Stimulated activated CD8-positive, alpha-beta memory T cell treated with anti-CD3 and anti-CD28 coated beads, Interleukin-15, amount 100 ng/mL, for 24 hours (primary cell): ENCODE measurements around the gene METTL17.
A peak's percentile ranks its signal among the peaks of the same experiment; 100 is the strongest.
"Not testable (repeated sequence)": the region's sequence is repeated elsewhere in the genome, so short reads cannot be mapped to it uniquely, and the experiment has no call there.

ENCODE experiments used
- DNase-seq: peaks from one replicate; pipeline ENCODE4 v3.0.0-alpha.2; 2020; ENCODE audit warnings: low read depth

The METTL17 gene

DNA sequence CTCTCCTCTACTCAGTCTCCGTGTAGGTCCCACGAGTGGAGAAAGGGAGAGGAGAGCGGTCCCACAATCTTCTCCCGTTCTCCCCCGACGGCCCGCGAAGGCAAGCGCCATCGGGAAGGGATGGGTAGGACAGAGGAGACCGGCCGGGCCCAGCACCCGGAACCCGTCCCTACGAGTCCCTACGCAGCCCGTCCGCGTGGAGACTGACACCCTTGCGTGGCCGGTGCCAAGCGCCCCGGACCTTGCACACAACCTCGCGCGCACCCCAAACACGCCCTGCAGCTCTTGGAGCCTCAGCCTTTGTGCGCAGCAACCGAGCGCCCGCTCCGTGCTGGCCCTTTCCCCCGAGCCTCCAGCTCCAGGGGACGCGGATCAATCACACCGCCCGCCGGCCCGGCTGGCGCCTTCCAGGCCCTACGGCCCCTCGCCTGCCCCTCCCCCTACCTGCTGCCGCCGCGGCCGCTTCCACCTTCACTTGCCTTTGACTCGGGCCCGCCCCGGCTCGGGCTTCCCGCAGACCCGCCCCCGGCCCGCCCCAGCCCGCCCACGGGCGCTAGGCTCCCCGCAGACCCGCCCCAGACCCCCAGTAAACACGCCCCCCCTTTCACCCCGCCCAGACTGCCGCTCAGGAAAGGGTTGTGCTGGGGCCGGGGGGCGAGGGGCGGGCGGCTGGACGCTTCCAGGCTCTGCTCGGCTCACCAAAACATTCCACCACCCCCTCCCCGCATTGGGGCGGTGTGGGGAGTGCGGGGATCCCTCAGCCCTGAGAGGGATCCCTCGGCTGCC is 35.0 kb downstream of the METTL17 start, which contains the start of gene NDRG2:
Gene NDRG2 (minus strand): TSS at position 477 of the 786 bp plus-strand sequence. CDS start 1,746 bp downstream, outside the sequence.
- DNase-seq: peak; percentile 38

DNA sequence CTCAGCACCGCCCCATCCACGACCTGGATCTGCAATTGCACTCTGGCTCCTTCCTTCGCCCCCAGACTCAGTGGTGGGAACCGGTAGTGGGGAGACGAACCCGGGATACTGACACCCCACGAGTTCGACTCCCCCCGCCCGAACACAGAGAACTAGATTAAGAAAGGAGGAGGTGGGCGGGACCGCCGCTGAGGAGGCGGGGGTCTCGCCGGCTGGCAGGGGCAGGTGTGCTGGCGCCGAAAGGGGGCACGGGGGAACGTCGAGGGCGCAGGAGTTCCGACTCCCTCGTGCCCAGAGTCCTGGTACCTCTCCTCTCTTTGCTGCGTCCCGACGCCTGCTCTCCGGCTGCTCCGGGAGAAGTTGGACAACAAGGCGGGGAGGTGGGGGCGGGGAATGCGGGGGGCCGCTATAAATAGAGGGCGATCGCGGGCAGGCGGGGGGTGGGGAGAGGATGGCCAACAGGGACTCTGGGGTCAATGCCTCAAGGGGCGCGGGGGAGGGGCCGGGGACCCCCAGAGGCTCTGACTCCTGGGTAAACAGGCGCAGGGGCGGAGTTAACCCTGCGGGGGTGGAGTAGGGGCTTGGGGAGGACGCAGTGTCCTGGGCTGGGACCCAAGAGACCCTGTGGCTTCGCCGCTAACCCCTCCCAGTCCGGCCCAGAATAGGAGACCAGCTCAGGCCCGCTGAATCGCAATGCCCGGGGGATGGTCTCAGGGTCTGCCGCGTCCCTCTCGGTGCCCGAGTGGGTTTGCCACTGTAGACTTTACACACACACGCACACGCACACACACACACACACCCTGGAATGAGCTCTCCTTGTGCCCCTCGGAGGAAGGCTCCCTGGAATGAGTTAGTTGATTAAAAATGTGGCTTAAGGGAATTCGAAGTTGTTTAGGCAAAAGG is 35.8 kb downstream of the METTL17 start:
- no peak for DNase-seq

GRCh38 chr14:21026274-21026987 is 36.7 kb downstream of the METTL17 start:
- DNase-seq: no peak

- DNase-seq: no peak
These were observed 37.2 kb downstream of the METTL17 start for GRCh38 chr14:21026988-21027315.

- no peak for DNase-seq
These were observed 40.1 kb downstream of the METTL17 start, which contains the start of gene TPPP2 for GRCh38 chr14:21029917-21030316. TPPP2 (plus strand) TSS chr14:21030217; CDS start chr14:21030582, 365 bp downstream.

DNA sequence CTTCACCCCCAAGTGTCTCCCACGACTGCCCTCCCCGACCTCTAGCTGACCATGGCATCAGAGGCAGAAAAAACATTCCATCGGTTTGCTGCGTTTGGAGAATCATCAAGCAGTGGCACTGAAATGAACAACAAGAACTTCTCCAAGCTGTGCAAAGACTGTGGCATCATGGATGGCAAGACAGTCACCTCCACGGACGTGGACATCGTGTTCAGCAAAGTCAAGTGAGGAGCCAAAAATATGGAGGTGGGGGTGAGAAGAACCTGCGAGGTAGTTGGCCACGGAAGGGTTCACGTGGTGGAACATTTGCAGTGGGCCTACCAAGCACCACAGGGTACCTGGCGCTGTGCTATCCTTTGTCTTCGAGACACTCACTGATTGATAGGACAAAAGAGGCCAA is 40.8 kb downstream of the METTL17 start:
- DNase-seq: no peak

DNA sequence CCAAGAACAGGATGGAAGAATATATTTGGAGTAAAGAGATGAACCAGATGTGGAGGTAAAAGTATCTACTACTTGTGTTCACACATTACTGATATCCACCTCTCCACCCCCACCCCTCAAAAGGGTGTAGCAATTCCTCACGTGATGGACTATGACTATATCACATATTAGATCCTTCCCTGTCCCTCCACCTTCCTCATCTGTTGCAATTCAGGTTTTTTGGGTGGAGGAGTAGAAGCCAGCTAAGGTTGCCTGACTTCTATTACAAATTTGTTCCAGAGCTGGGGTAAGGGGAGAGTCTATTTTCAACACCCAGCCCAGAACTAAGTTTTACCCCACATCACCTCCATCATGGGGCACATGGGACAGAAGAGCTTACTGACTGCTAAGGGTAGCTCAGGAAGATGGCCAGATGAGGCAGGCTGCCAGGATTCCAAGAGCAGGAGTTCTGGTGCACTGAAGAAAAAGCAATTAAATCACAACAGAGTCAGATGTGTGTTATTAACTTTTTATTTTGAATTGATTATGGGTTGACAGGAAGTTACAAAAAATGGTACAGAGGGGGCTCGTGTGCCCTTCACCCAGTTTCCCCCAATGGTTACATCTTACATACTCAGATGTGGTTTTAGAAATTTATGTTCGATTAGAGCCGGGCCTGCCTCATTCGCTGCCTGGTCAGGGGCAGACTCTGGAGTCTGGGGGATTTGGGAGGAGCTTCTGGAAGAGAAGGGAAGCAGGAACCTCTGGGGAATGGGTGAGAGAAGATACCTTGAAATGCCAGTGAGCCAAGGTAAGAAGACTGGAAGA is 42.7 kb downstream of the METTL17 start:
- DNase-seq: no peak

DNA sequence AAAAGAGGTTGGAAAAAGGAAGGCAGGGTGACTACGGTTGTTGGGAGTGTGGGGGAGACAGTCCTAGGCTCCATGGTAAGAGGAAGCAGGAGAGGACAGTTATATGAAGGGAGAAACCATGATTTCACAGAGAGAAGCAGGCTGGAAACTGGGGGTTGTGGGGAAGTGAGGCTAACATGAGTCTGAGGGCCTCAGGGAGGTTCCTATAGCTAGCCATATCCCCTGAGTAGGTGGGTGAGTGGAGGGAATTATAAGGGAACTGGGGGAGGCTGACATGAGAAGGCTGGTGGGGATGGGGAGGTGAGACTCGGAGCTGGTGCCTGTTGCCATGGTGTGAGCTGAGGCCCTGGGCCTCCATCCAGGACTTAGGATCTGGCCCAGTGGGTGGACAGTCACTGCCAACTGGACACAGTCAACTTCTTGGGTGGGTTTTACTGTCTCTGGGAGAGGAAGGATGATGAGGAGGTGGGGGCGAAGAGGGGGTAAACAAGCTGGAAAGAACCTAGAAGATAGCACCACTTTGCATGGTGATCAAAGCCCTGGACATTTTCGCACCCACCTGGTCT is 43.4 kb downstream of the METTL17 start:
- no peak for DNase-seq

GRCh38 chr14:21034707-21035106 is 44.9 kb downstream of the METTL17 start, which contains the start of gene RNASE13:
RNASE13 (minus strand) TSS chr14:21034807; CDS start chr14:21034288, 519 bp downstream.
- no peak for DNase-seq

DNA sequence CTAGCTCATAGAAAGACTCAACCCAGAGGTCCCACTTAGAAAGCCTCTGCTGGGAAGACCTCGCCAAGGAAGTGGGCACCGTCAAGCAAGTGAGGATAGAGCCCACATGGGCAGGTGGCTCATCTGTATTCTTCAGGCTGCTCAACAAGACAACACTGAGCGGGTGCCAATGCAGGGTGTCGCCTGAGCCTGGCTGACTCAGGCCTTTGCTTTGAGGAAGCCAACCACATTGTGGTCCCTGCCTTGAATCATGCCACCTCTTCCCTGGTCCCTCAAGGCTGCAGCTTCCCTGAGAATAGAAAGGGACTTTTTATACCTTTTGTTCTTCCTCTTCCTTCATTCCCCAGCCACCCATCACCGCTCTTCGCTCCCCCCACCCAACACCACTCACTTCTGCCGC is 47.0 kb downstream of the METTL17 start:
- no peak for DNase-seq

DNA sequence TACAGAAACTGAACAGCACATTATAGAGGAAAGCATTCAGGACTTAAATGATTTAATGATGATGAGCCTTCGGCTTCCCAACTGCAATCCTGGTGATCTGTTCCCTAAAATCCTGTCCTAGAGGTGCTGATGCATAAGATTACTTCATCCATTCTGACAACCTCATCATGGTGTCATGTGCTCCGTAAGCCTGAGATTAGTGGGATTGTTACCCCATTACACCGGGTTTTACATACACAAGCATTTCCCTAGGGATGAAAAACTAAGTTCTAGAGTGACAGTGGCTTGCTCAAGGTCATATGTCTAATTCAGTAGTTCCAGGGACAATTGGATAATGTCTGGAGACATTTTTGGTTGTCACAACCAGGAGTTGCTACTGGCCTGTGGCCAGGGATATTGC is 47.4 kb downstream of the METTL17 start:
- no peak for DNase-seq

DNA sequence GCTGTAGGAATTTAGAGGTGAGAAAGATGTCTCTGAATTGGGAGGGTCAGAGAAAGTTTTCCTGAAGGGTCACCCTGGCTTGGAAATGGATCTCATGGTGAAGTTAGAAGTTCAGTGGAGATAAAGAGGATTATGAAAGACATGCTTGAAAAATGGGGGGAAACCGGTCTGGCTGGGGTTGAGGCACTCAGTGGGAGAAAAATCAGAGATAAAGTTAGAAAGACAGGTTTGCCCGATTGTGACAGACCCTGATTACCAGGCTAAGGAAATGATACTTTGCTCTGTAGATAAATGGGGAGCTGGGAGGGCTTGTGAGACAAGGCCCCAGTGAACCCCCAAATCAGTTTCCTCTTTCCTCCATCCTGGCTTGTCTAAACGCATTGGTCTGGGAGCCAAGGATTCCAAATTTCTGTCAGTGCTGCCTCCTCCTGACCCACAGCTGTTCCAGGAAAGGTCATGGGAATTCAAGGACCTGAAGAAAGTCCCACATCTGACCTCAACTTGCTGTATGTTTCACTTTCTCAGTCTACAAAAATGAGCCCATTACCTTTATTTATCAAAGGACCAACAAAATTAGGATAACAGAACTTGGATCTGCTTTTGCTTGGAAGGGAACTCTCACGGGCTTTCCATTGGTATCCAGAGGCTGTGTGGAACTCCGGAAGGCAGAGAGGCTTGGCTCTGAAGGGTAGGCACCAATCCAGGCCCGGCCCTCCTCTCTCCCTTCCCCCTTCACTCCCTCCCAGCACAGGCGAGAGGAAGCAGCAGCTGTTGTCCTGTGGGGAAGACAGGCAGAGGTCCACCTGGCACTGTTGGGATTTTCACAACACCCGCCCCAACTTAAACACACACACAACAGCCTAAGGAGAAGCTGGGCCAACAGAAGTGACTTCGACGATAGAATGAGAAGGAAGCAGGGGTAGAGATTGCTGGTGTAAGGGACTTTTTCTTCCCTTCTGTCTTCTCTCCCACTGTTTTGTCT is 49.0 kb downstream of the METTL17 start:
- no peak for DNase-seq

GRCh38 chr14:21039585-21040369 is 50.0 kb downstream of the METTL17 start:
- DNase-seq: no peak

- DNase-seq: no peak
These were observed 50.7 kb downstream of the METTL17 start for GRCh38 chr14:21040370-21040925.

DNA sequence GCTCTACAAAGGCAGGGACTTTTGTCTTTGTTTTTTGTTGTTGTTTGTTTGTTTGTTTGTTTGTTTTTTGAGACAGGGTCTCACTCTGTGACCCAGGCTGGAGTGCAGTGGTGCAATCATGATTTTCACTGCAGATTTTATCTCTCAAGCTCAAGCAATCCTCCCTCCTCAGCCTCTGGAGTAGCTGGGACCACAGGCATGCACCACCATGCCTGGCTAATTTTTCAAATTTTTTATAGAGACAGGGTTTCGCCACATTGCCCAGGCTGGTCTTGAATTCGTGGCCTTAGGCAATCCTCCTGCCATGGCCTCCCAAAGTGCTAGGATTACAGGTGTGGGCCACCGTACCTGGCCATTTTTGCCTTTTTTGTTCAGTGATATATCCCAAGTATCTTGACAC is 51.2 kb downstream of the METTL17 start:
- not testable (repeated sequence) for DNase-seq

DNA sequence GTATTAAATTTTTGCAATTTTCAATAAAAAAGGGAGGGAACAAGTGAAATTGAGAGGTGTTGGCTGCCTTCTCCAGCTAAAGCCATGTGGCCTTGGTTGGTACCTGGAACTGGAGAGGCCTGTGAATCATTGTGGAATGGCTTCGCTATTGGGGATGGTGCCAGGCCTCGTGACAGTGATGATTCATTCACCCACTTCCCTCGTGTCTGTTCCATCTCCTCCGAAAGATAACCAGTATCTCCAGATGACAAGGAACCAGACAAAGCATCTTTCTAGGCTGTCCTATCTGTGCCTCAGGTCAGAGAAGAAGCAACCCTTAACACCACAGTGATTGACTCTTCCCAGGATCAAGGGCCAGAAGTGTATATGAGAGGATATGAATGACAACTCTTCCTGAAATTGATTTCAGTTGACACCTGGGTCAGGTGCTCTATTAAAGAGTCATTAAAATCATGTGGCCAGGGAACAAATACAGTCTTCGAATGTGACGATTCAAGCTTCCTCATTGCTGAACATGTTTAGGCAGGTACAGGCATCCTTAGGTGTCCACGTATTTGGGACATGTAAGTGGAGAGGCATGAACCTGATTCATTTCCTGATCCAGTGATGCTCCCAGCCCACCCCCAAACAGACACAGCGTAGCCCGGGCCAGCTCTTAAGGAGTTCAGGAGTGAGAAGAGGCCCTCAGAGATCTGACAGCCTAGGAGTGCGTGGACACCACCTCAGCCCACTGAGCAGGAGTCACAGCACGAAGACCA is 52.1 kb downstream of the METTL17 start, which contains the start of gene RNASE7:
Gene RNASE7 (plus strand): TSS at position 687 of the 758 bp plus-strand sequence. CDS start 631 bp downstream, outside the sequence.
- no peak for DNase-seq

- no peak for DNase-seq
These were observed 53.1 kb downstream of the METTL17 start for GRCh38 chr14:21042918-21043317.
